Fibroblast of lung (primary cell): ENCODE results near the gene TIGIT. TPM values are rescaled to one million over a fixed set of nuclear protein-coding genes. Genes with fewer than 3 reads are reported as not detected.

Experiments used
- DNase-seq, 2 donors: peaks; one replicate each; pipeline versions ENCODE4 v3.0.0 to v3.0.0-alpha.2; 2010; ENCODE audit warnings: low read depth in 2 of 2
- H2AFZ ChIP-seq: 2 replicates; pipeline ENCODE4 v1.5.1; 2012; ENCODE audit warnings: low read length, control low read depth, inconsistent platforms
- H3K27ac ChIP-seq: 2 replicates; pipeline ENCODE4 v1.5.1; 2011; ENCODE audit warnings: low read length, control low read depth; ENCODE audit not compliant: insufficient read depth
- H3K27me3 ChIP-seq: 2 replicates; pipeline ENCODE4 v1.5.1; 2011; ENCODE audit warnings: mild to moderate bottlenecking, low read length; ENCODE audit not compliant: control insufficient read depth, insufficient read depth
- H3K36me3 ChIP-seq: 2 replicates; pipeline ENCODE4 v1.5.1; 2011; ENCODE audit warnings: low read length; ENCODE audit not compliant: control insufficient read depth, insufficient read depth
- H3K4me1 ChIP-seq: 2 replicates; pipeline ENCODE4 v1.5.1; 2011; ENCODE audit warnings: low read length; ENCODE audit not compliant: control insufficient read depth, insufficient read depth; ENCODE audit errors: extremely low read depth
- H3K4me2 ChIP-seq: 2 replicates; pipeline ENCODE4 v1.5.1; 2011; ENCODE audit warnings: low read length, control low read depth; ENCODE audit not compliant: insufficient read depth; ENCODE audit errors: extremely low read depth
- H3K4me3 ChIP-seq, 4 experiments: fragments of 200-600 bp in 1 of 4; sonication (generic) in 1 of 4; replicated peaks in 1 of 4; 2 replicates each; pipeline ENCODE4 v1.5.1; 2011 to 2016; ENCODE audit warnings: low read length in 4 of 4, low read depth in 3 of 4, mild to moderate bottlenecking in 3 of 4, control low read depth in 2 of 4, inconsistent platforms in 1 of 4, mixed read lengths in 1 of 4; ENCODE audit not compliant: insufficient read depth in 1 of 4; ENCODE audit errors: control extremely low read depth in 1 of 4
- H3K79me2 ChIP-seq: 2 replicates; pipeline ENCODE4 v1.5.1; 2012; ENCODE audit warnings: mild to moderate bottlenecking, low read length, inconsistent platforms; ENCODE audit not compliant: control insufficient read depth, insufficient read depth
- H3K9ac ChIP-seq: 2 replicates; pipeline ENCODE4 v1.5.1; 2011; ENCODE audit warnings: mild to moderate bottlenecking, low read length, control low read depth; ENCODE audit not compliant: insufficient read depth
- H3K9me3 ChIP-seq: 2 replicates; pipeline ENCODE4 v1.5.1; 2012; ENCODE audit warnings: low read depth, low read length; ENCODE audit not compliant: control insufficient read depth, insufficient read depth
- H4K20me1 ChIP-seq: 2 replicates; pipeline ENCODE4 v1.5.1; 2011; ENCODE audit warnings: low read length; ENCODE audit not compliant: control insufficient read depth, insufficient read depth; ENCODE audit errors: extremely low read depth
- CTCF ChIP-seq, 2 donors: IDR thresholded peaks in 1 of 2; conservative IDR thresholded peaks in 1 of 2; 1 replicate in 1 of 2; 2 replicates in 1 of 2; pipeline ENCODE4 v1.5.1; 2011 to 2012; ENCODE audit warnings: low read length in 2 of 2, control low read depth in 1 of 2, inconsistent platforms in 1 of 2, low read depth in 1 of 2, mild to moderate bottlenecking in 1 of 2
- EZH2 ChIP-seq: IDR thresholded peaks from 2 replicates; pipeline ENCODE4 v1.5.1; 2012; ENCODE audit warnings: low read length, control low read depth, mild to moderate bottlenecking; ENCODE audit errors: missing control alignments
- polyA plus RNA-seq, 2 donors: library from polyadenylated mRNA; depleted of rRNA in 1 of 2; stranded (reverse) in 1 of 2; unstranded in 1 of 2; fragments of >200 nt; gene quantifications; 2 replicates each; pipeline ENCODE4 v1.2.1, GENCODE V29; 2011 to 2012; ENCODE audit warnings: missing spikeins in 1 of 2
- total RNA-seq: library from RNA; depleted of rRNA; stranded (reverse); fragments of >200 nt; gene quantifications from 2 replicates; pipeline ENCODE4 v1.2.1, GENCODE V29; 2014

Gene TIGIT
- total and polyA plus RNA-seq, 2 donors (not counting 1 experiment from before 2014, with no cell fraction given), result not detected

DNA sequence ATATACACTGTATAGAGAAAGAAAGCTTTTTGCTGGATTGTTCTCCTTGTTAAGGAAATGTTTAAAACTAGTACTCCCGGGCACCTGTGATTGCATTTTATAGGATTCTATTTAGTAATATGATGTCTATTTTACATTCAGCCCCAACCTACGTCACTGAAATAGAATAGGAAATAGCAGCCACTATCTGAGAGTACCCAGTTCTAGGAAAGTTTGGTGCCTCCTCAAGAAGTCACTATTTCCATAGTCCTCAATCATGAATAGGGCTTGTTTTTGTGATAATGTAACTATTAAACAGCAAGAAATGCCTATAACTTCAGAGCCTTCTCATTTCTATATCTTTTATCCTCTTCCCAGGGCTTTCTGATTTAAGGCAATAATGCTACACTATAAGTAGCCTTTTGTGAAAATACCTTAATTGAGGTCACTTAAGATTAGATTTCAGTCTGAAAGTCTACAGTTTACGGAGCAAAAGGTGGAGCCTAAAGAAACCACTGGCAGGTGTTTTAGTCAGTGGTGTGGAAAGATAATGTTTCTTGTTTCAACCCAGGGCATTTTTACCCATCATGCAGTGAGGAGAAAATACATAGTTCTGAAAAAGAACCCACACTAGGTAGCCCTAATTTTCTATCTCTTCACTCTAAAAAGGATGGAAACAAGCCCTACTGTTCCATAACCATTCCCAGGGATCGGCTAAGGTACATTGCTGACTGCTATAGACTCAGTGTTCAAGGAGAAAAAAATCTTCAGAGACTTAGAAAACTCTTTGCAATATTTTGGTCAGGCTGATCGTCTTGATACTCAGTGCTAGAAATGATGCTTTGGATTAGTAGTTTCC is 38.7 kb downstream of the TIGIT start:
- Histone ChIP-seq H4K20me1 (no peaks in the 10 kb centered on the region), H3K4me3 (no peak overlapping the region), H2AFZ (no peak overlapping the region), H3K36me3 (no peaks in the 10 kb centered on the region), H3K4me1 (no peaks in the 10 kb centered on the region), H3K9me3 (no peaks in the 10 kb centered on the region), H3K4me2 (no peak overlapping the region), H3K27me3 (no peaks in the 10 kb centered on the region), H3K79me2 (no peaks in the 10 kb centered on the region), H3K9ac (no peak overlapping the region), H3K27ac (no peak overlapping the region)
- DNase-seq, result no peak
- TF ChIP-seq CTCF (conservative IDR thresholded peaks at IDR 0.05 in 1 of 2, IDR thresholded peaks at IDR 0.05 in 1 of 2; ENCODE audit: low read depth in 1 of 2, low read length in 2 of 2), result no peak
- TF ChIP-seq EZH2, result no peak

DNA sequence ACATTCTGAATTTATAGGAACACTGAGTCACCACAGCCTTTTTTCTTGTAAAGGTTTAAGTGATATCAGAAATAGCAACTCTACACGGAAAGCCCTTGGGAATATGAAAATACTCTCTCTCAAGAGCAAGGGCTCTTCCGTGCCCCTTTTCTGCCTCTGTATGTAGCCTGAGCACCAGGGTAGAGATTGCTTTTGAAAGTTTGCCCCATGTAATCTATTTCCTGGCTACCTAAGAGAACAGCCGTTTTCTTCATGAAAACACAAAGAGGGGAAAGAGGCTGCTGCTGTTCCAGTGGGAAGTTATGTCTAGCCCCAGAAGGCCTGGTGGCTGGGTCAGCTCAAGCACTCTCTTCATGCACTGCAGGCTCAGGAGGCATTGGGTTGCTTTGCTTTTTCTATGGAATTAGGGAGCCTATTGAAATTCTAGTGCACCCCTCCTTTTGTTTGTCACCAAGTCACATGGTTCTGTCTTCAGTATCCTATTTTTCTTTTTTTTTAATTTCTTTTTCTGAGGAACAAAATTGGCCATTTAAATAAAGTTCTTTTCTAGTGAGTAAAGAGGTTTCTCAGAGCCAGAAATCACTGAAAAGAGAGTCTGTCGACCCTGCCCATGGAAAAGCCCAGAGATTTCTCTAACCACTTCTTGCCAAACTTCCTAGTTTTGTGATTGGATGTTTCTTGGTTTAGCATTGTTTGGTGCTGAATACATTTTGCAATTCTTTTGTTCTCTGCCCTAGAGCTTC is 39.5 kb downstream of the TIGIT start:
- H3K4me3 ChIP-seq, result no peak overlapping the region
- no peak overlapping the region for H2AFZ ChIP-seq
- no peak for DNase-seq
- no peak overlapping the region for H3K9ac ChIP-seq
- H3K4me2 ChIP-seq, result no peak overlapping the region
- H3K27me3 ChIP-seq, result no peaks in the 10 kb centered on the region
- H3K36me3 ChIP-seq, result no peaks in the 10 kb centered on the region
- no peaks in the 10 kb centered on the region for H3K79me2 ChIP-seq
- H4K20me1 ChIP-seq, result no peaks in the 10 kb centered on the region
- H3K27ac ChIP-seq, result no peak overlapping the region
- no peaks in the 10 kb centered on the region for H3K4me1 ChIP-seq
- no peak for TF ChIP-seq EZH2
- no peak for TF ChIP-seq CTCF (conservative IDR thresholded peaks at IDR 0.05 in 1 of 2, IDR thresholded peaks at IDR 0.05 in 1 of 2; ENCODE audit: low read depth in 1 of 2, low read length in 2 of 2)
- no peaks in the 10 kb centered on the region for H3K9me3 ChIP-seq

DNA sequence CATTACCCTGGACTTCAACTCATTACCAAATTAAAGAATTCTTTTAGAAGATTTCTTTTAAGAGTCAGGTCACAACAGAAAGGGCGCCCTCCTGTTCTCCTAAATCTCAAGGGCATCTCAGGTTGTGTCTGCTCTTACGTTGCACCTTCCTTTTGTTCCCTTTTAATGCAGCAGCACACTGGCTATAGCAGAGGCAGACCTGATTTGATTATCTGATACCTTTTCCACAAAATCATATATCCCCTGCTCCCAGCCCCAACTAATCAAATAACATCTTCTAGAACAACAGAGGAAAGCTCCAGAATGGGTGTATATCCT is 40.1 kb downstream of the TIGIT start:
- no peaks in the 10 kb centered on the region for H3K4me1 ChIP-seq

More for the DNA sequence above, 40.1 kb downstream of the TIGIT start:
- TF ChIP-seq EZH2 (no peak), CTCF (conservative IDR thresholded peaks at IDR 0.05 in 1 of 2, IDR thresholded peaks at IDR 0.05 in 1 of 2; ENCODE audit: low read depth in 1 of 2, low read length in 2 of 2) (no peak)
- H2AFZ ChIP-seq, result no peak overlapping the region
- H3K4me3 ChIP-seq, result no peak overlapping the region
- no peaks in the 10 kb centered on the region for H3K36me3 ChIP-seq
- no peak overlapping the region for H3K9ac ChIP-seq
- no peak overlapping the region for H3K27ac ChIP-seq
- DNase-seq, result no peak
- H3K79me2 ChIP-seq, result no peaks in the 10 kb centered on the region
- no peaks in the 10 kb centered on the region for H3K27me3 ChIP-seq
- H3K4me2 ChIP-seq, result no peak overlapping the region
- H3K9me3 ChIP-seq, result no peaks in the 10 kb centered on the region
- H4K20me1 ChIP-seq, result no peaks in the 10 kb centered on the region
